Measurements from ENCODE around the gene TNRC6B. TPM values are rescaled to one million over a fixed set of nuclear protein-coding genes. Genes with fewer than 3 reads are reported as not detected.
"Not testable (repeated sequence)": the region's sequence is repeated elsewhere in the genome, so short reads cannot be mapped to it uniquely, and the experiment has no call there.

The TNRC6B gene
- total RNA-seq, 6 experiments from 2014 or later: 30.8 to 36.3 (median 34.3) TPM

DNA sequence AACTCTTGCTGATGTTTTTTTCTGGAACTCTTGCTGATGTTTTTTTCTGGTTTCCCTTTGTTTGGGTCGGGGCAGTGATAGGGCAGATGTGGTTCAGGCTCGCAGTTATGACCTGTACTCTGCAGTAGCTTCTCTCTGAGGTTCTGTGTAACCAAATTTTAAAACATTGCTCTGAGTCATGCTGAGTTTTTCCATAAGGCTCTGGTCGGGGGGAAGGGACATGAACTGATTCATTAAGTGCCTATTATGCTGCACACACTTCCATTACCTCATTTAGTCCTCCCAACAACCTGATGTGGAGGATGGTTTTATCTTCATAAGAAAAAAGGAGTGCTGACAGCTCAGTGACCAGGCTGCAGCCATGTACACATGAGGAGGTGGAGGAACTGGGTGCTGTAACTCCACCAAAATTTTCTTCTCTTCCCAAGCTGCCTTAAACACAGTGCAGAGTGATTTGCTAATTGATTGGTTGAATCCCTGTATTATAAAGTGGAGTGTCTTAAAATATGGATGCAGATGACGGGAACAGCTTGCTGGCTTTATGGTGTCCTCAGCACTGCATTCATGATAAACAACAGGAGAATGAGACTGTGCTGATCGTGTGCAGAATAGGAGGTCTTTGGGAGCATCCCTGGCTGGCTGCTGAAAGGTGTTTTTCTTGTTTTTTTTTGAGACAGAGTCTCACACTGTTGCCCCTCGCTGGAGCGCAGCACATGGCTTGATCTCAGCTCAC is 19.1 kb downstream of the TNRC6B start:
- H3K27me3 Mint-ChIP-seq (ENCODE audit: insufficient read depth): no peaks in the 10 kb centered on the region
- H3K36me3 Mint-ChIP-seq (ENCODE audit: low read depth): no peaks in the 10 kb centered on the region
- DNase-seq: peak; percentile 89
- H3K4me3 Mint-ChIP-seq: peak overlapping the region; percentile 43
- H3K27ac Mint-ChIP-seq: peak overlapping the region; percentile 89
- H3K4me1 Mint-ChIP-seq (ENCODE audit: low read depth): peaks cover 58% of the 10 kb centered on the region
- no peaks in the 10 kb centered on the region for H3K9me3 Mint-ChIP-seq
- TF ChIP-seq CTCF (IDR thresholded peaks at IDR 0.05): no peak

DNA sequence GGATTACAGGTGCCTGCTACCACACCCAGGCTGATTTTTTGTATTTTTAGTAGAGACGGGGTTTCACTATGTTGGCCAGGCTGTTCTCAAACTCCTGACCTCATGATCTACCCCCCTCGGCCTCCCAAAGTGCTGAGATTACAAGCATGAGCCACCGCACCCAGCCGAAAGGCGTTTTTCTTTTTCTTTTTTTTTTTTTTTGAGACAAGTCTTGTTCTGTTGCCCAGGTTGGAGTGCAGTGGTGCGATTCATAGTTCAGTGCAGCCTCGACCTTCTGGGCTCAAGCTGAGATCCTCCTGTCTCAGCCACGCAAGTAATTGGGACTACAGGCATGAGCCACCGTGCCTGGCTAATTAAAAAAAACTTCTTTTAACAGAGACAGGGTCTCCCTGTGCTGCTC is 19.7 kb downstream of the TNRC6B start:
- H3K9me3 Mint-ChIP-seq; H3K4me3 Mint-ChIP-seq; DNase-seq; H3K27me3 Mint-ChIP-seq (ENCODE audit: insufficient read depth); H3K36me3 Mint-ChIP-seq (ENCODE audit: low read depth): not testable (repeated sequence)
- Mint-ChIP-seq H3K4me1 (ENCODE audit: low read depth) (peaks cover 64% of the 10 kb centered on the region), H3K27ac (peak overlapping the region; percentile 89; the same call in 1 of the 2 replicates)

- H3K36me3 Mint-ChIP-seq (ENCODE audit: low read depth): no peaks in the 10 kb centered on the region
- no peak for DNase-seq
- no peak for TF ChIP-seq CTCF (IDR thresholded peaks at IDR 0.05)
- no peak overlapping the region for H3K4me3 Mint-ChIP-seq
- H3K9me3 Mint-ChIP-seq: no peaks in the 10 kb centered on the region
- H3K27me3 Mint-ChIP-seq (ENCODE audit: insufficient read depth): no peaks in the 10 kb centered on the region
- no peak overlapping the region for H3K27ac Mint-ChIP-seq
- peaks cover 70% of the 10 kb centered on the region for H3K4me1 Mint-ChIP-seq (ENCODE audit: low read depth)
Measured at GRCh38 chr22:40198733-40199132, 21.0 kb downstream of the TNRC6B start.

DNA sequence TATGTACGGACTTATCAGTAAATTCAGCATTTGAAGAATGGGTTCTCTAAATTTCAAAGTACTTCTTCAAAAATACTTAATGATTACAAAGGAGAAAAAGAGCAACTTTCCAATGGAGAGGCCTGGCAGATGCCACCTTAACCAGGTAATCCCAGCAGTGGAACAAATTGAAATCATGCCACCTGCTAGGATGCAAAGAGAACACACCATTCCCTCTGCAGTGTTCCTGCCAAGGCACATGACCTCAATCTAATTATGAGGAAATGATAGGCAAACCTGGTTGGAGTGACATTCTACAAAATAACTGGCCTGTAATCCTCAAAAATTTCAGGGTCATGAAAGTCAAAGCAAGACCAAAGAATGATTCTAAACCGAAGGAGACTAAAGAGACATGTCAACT is 21.5 kb downstream of the TNRC6B start:
- no peaks in the 10 kb centered on the region for H3K9me3 Mint-ChIP-seq

GRCh38 chr22:40199852-40200251 is 22.1 kb downstream of the TNRC6B start:
- H3K4me1 Mint-ChIP-seq (ENCODE audit: low read depth): peaks cover 74% of the 10 kb centered on the region

More for the DNA sequence above, 21.5 kb downstream of the TNRC6B start:
- H3K4me1 Mint-ChIP-seq (ENCODE audit: low read depth): peaks cover 72% of the 10 kb centered on the region
- H3K27ac Mint-ChIP-seq: no peak overlapping the region
- no peak for TF ChIP-seq CTCF (IDR thresholded peaks at IDR 0.05)
- no peak overlapping the region for H3K4me3 Mint-ChIP-seq
- DNase-seq: no peak
- H3K36me3 Mint-ChIP-seq (ENCODE audit: low read depth): no peaks in the 10 kb centered on the region
- no peaks in the 10 kb centered on the region for H3K27me3 Mint-ChIP-seq (ENCODE audit: insufficient read depth)

More at GRCh38 chr22:40199852-40200251, 22.1 kb downstream of the TNRC6B start:
- Mint-ChIP-seq H3K27ac (no peak overlapping the region), H3K27me3 (ENCODE audit: insufficient read depth) (no peaks in the 10 kb centered on the region), H3K36me3 (ENCODE audit: low read depth) (no peaks in the 10 kb centered on the region), H3K9me3 (no peaks in the 10 kb centered on the region), H3K4me3 (no peak overlapping the region)
- TF ChIP-seq CTCF (IDR thresholded peaks at IDR 0.05): no peak
- DNase-seq: no peak

Measured in HFFc6 (cell line).